Upper lobe of left lung (tissue), 4 donors: ENCODE results near the gene GULP1.

Source experiments
- CTCF ChIP-seq, 6 experiments: fragments of 450-650 bp in 4 of 6; fragments of 200-600 bp in 2 of 6; sonication (generic) in 2 of 6; IDR thresholded peaks; one replicate each; pipeline ENCODE4 v1.5.1; 2016 to 2019; ENCODE audit warnings: antibody characterized with exemption in 6 of 6
- EP300 ChIP-seq, 4 donors: sonication (generic); formaldehyde crosslinking; IDR thresholded peaks; one replicate each; pipeline ENCODE4 v1.5.1; 2017; ENCODE audit warnings: antibody characterized with exemption in 4 of 4, control low read depth in 2 of 4
- POLR2A ChIP-seq, 4 donors: fragments of 450-650 bp; IDR thresholded peaks; one replicate each; pipeline ENCODE4 v1.5.1; 2016 to 2017; ENCODE audit warnings: antibody characterized with exemption in 4 of 4, mild to moderate bottlenecking in 2 of 4
- POLR2AphosphoS5 ChIP-seq, 2 donors: sonication (generic); formaldehyde crosslinking; IDR thresholded peaks; one replicate each; pipeline ENCODE4 v1.5.1; 2017; ENCODE audit warnings: antibody characterized with exemption in 2 of 2

- no peak for TF ChIP-seq CTCF (IDR thresholded peaks at IDR 0.05)
- TF ChIP-seq EP300 (IDR thresholded peaks at IDR 0.05) = no peak
- no peak for TF ChIP-seq POLR2A (IDR thresholded peaks at IDR 0.05)
- no peak for TF ChIP-seq POLR2AphosphoS5 (IDR thresholded peaks at IDR 0.05)
These were observed 189.8 kb downstream of the GULP1 start for GRCh38 chr2:188481474-188481873.
